ENCODE data around the gene FBH1. TPM values are rescaled to one million over a fixed set of nuclear protein-coding genes. Genes with fewer than 3 reads are reported as not detected.

FBH1 gene
- total RNA-seq, 1 experiment from 2014 or later, result 84.0 TPM

DNA sequence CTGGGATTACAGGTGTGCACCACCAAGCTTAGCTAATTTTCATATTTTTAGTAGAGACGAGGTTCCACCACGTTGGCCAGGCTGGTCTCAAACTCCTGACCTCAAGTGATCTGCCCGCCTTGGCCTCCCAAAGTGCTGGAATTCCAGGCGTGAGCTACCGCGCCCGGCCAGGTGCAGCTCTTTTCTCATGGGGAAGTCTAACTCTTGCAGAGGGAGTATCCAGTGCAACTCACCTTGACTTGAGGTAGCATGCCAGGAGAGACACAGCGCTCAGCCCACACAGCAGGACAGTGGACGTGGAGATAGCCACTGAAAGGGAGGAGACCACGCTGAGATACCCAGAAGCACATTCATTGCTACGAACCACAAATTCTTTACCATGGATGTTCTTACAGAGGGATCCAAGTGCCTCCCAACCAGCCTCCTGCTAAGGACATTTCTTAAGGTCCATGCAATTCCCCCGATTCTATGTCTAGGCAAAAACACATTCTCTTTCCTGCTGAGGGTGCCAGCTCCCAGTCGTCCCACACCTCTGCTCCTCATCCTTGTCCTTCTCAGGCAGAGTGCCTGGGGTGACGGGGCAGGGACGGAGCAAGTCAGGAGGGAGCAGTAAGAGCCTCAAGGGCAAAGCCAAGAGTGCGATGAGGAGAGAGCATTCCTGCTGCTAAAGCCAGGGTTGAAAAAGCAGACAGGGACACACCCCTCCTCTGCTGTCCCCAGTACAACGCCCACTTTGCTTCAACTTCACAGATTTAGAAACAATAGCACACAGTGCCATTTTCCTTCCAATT is 66.3 kb downstream of the FBH1 start:
- CTCF ChIA-PET, result no interaction called here

GRCh38 chr10:5958077-5958476 is 68.0 kb downstream of the FBH1 start:
- TF ChIP-seq EZH2 (IDR thresholded peaks at IDR 0.05; ENCODE audit: borderline replicate concordance, low read depth, low read length, poor library complexity, severe bottlenecking), result no peak
- TF ChIP-seq, protein P1, sequence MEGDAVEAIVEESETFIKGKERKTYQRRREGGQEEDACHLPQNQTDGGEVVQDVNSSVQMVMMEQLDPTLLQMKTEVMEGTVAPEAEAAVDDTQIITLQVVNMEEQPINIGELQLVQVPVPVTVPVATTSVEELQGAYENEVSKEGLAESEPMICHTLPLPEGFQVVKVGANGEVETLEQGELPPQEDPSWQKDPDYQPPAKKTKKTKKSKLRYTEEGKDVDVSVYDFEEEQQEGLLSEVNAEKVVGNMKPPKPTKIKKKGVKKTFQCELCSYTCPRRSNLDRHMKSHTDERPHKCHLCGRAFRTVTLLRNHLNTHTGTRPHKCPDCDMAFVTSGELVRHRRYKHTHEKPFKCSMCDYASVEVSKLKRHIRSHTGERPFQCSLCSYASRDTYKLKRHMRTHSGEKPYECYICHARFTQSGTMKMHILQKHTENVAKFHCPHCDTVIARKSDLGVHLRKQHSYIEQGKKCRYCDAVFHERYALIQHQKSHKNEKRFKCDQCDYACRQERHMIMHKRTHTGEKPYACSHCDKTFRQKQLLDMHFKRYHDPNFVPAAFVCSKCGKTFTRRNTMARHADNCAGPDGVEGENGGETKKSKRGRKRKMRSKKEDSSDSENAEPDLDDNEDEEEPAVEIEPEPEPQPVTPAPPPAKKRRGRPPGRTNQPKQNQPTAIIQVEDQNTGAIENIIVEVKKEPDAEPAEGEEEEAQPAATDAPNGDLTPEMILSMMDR (conservative IDR thresholded peaks at IDR 0.05; ENCODE audit: low read depth, low read length), result no peak
- no peaks in the 10 kb centered on the region for H3K36me3 ChIP-seq (ENCODE audit: insufficient read depth, low read length, poor library complexity, severe bottlenecking)
- ChIA-PET POLR2A (ENCODE audit: low non-redundant PET) (no interaction called here), CTCF (no interaction called here)
- no peak overlapping the region for H3K27ac ChIP-seq (ENCODE audit: low read depth, low read length, poor library complexity, severe bottlenecking)
- no peak overlapping the region for H3K4me3 ChIP-seq (ENCODE audit: low read depth, low read length, poor library complexity, severe bottlenecking)
- no peaks in the 10 kb centered on the region for H3K27me3 ChIP-seq (replicated peaks; ENCODE audit: insufficient read depth, low read depth, low read length, poor library complexity)
- intact Hi-C loops (cut with micrococcal nuclease; ENCODE audit: unreplicated experiment), result no loop called here
- no peak for DNase-seq (ENCODE audit: low spot score)
- H3K9me3 ChIP-seq (ENCODE audit: low read depth, low read length, poor library complexity, severe bottlenecking), result no peaks in the 10 kb centered on the region
- no TSS peak for BruUV-seq (replicated peaks)
- peaks cover 8% of the 10 kb centered on the region for H3K4me1 ChIP-seq (ENCODE audit: insufficient read depth, low read length, poor library complexity, severe bottlenecking)

More for the DNA sequence above, 66.3 kb downstream of the FBH1 start:
- no peak overlapping the region for H3K27ac ChIP-seq (ENCODE audit: low read depth, low read length, poor library complexity, severe bottlenecking)
- H3K9me3 ChIP-seq (ENCODE audit: low read depth, low read length, poor library complexity, severe bottlenecking), result no peaks in the 10 kb centered on the region
- POLR2A ChIA-PET (ENCODE audit: low non-redundant PET), result no interaction called here
- no peak overlapping the region for H3K4me3 ChIP-seq (ENCODE audit: low read depth, low read length, poor library complexity, severe bottlenecking)
- no peak for DNase-seq (ENCODE audit: low spot score)
- peaks cover 10% of the 10 kb centered on the region for H3K4me1 ChIP-seq (ENCODE audit: insufficient read depth, low read length, poor library complexity, severe bottlenecking)
- intact Hi-C loops (cut with micrococcal nuclease; ENCODE audit: unreplicated experiment), result no loop called here
- no peak for TF ChIP-seq EZH2 (IDR thresholded peaks at IDR 0.05; ENCODE audit: borderline replicate concordance, low read depth, low read length, poor library complexity, severe bottlenecking)
- TF ChIP-seq, protein P1 (conservative IDR thresholded peaks at IDR 0.05; ENCODE audit: low read depth, low read length), result no peak
- no peaks in the 10 kb centered on the region for H3K27me3 ChIP-seq (replicated peaks; ENCODE audit: insufficient read depth, low read depth, low read length, poor library complexity)
- BruUV-seq (replicated peaks), result no TSS peak
- no peaks in the 10 kb centered on the region for H3K36me3 ChIP-seq (ENCODE audit: insufficient read depth, low read length, poor library complexity, severe bottlenecking)

DNA sequence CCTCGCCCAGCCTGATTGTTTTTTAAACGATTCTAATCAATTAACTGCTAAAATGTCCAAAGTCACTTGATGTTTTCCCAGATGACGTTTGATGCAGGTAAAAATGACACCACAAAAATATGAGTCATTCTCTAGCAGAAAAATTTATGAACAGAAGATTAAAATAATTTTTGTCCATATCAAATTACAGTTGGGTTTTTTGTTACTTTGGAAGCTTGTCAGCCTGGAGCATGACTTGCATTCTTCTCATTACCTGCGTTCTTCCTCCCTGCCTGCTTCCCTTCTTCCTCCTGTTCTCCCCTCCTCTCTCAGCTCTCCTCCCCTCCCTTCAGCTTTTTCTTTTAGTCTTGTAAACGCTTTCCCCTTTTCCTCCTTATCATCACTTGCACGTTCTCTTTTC is 68.6 kb downstream of the FBH1 start:
- no TSS peak for BruUV-seq (replicated peaks)
- intact Hi-C loops (cut with micrococcal nuclease; ENCODE audit: unreplicated experiment), result no loop called here
- Histone ChIP-seq H3K9me3 (ENCODE audit: low read depth, low read length, poor library complexity, severe bottlenecking) (no peaks in the 10 kb centered on the region), H3K4me3 (ENCODE audit: low read depth, low read length, poor library complexity, severe bottlenecking) (no peak overlapping the region), H3K4me1 (ENCODE audit: insufficient read depth, low read length, poor library complexity, severe bottlenecking) (peaks cover 6% of the 10 kb centered on the region), H3K36me3 (ENCODE audit: insufficient read depth, low read length, poor library complexity, severe bottlenecking) (no peaks in the 10 kb centered on the region), H3K27ac (ENCODE audit: low read depth, low read length, poor library complexity, severe bottlenecking) (no peak overlapping the region), H3K27me3 (replicated peaks; ENCODE audit: insufficient read depth, low read depth, low read length, poor library complexity) (no peaks in the 10 kb centered on the region)
- no peak for TF ChIP-seq EZH2 (IDR thresholded peaks at IDR 0.05; ENCODE audit: borderline replicate concordance, low read depth, low read length, poor library complexity, severe bottlenecking)
- TF ChIP-seq, protein P1 (conservative IDR thresholded peaks at IDR 0.05; ENCODE audit: low read depth, low read length), result no peak
- ChIA-PET CTCF (no interaction called here), POLR2A (ENCODE audit: low non-redundant PET) (interaction anchor here (0.8 kb wide), 1 partner anchor 635 kb away, joined by 8 read pairs; no protein-coding TSS in a partner anchor)
- no peak for DNase-seq (ENCODE audit: low spot score)
